DND-41 (cell line): Measurements from ENCODE around the gene C14orf39.

Source experiments
- ATAC-seq: fragments of 200-7000 bp; cut with Tn5 transposase; 3 replicates; pipeline ENCODE4 v1.9.1; 2021; ENCODE audit warnings: low read depth; ENCODE audit not compliant: insufficient read depth
- DNase-seq: peaks from one replicate; pipeline ENCODE4 v3.0.0-alpha.2; 2020
- H2AFZ ChIP-seq: 2 replicates; pipeline ENCODE4 v1.6.0; 2012; ENCODE audit warnings: low read depth, low read length
- H3K27ac ChIP-seq: 2 replicates; pipeline ENCODE4 v1.5.1; 2012; ENCODE audit warnings: low read length, inconsistent platforms
- H3K27me3 ChIP-seq: fragments of 200-600 bp; sonication (generic); 2 replicates; pipeline ENCODE4 v1.6.0; 2012; ENCODE audit warnings: low read length, mild to moderate bottlenecking, inconsistent platforms; ENCODE audit not compliant: insufficient read depth, poor library complexity
- H3K36me3 ChIP-seq: 2 replicates; pipeline ENCODE4 v1.5.1; 2012; ENCODE audit warnings: low read length, inconsistent platforms; ENCODE audit not compliant: insufficient read depth
- H3K4me1 ChIP-seq: 2 replicates; pipeline ENCODE4 v1.5.1; 2012; ENCODE audit warnings: mild to moderate bottlenecking, low read length; ENCODE audit not compliant: insufficient read depth
- H3K4me2 ChIP-seq: 2 replicates; pipeline ENCODE4 v1.6.0; 2012; ENCODE audit warnings: mild to moderate bottlenecking, moderate library complexity, low read length, inconsistent platforms; ENCODE audit not compliant: insufficient read depth
- H3K4me3 ChIP-seq, 2 experiments: fragments of 200-600 bp in 1 of 2; shearing (Covaris generic) in 1 of 2; 2 replicates each; pipeline ENCODE4 v1.5.1; 2012 to 2016; ENCODE audit warnings: inconsistent platforms in 2 of 2, low read length in 2 of 2, mild to moderate bottlenecking in 2 of 2, low read depth in 1 of 2, moderate library complexity in 1 of 2
- H3K79me2 ChIP-seq: 2 replicates; pipeline ENCODE4 v1.6.0; 2012; ENCODE audit warnings: low read length, inconsistent platforms; ENCODE audit not compliant: insufficient read depth
- H3K9ac ChIP-seq: 2 replicates; pipeline ENCODE4 v1.6.0; 2012; ENCODE audit warnings: low read depth, mild to moderate bottlenecking, inconsistent platforms, low read length, moderate library complexity
- H3K9me3 ChIP-seq: 2 replicates; pipeline ENCODE4 v1.5.1; 2012; ENCODE audit warnings: low read length, moderate library complexity, mild to moderate bottlenecking, inconsistent platforms; ENCODE audit not compliant: insufficient read depth, severe bottlenecking
- H4K20me1 ChIP-seq: 2 replicates; pipeline ENCODE4 v1.6.0; 2012; ENCODE audit warnings: low read length; ENCODE audit not compliant: insufficient read depth
- CTCF ChIP-seq: IDR thresholded peaks from 2 replicates; pipeline ENCODE4 v1.5.1; 2012; ENCODE audit warnings: borderline replicate concordance, low read length, moderate library complexity, mild to moderate bottlenecking; ENCODE audit not compliant: poor library complexity, severe bottlenecking; ENCODE audit errors: extremely low read depth
- EZH2 ChIP-seq: IDR thresholded peaks from 3 replicates; pipeline ENCODE4 v1.6.1; 2012; ENCODE audit warnings: borderline replicate concordance, low read depth, mild to moderate bottlenecking, moderate library complexity, low read length, inconsistent platforms; ENCODE audit not compliant: severe bottlenecking

C14orf39 gene

DNA sequence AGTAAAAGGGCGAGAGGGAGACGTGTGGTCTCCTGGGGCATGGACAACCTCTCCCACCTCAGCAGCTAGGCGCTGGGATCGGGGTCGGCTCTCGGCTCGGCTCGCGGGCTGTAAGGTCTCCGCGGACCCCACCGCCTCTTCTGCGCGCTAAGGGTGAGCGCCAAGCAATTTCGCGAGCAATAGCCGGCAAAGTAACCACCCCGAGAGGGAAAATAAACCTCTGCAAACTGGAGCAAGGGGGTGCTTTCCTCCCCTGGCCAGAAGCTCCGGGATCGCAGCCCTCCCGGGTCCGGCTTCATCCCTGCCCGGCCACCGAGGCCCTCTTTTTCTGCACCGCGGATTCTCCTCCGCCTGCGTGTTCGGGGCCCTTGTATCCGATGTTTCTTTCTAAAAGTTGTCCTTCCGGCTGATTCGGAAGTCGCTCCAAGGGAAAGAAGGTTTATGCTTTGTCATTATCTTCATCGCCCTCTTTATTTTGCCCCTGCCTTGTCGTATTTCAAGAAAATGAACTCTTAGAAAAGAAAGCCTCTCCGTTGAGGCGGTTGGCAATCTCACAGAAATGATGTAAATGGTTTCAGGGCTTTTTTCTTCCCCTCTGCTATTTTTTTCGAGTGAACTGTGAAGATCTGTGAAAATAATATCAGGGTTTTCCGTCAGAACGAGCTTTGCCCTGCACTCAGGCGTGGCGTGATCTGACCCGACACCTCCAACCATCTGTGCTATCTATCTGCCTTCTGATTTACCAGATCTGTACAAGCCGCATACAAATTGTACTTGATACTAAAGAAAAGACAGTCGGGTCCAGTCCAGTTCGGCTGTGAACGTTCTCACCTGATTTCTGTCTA is 21.3 kb upstream of the C14orf39 start:
- Histone ChIP-seq H4K20me1 (no peaks in the 10 kb centered on the region), H3K27ac (no peak overlapping the region), H3K4me1 (no peaks in the 10 kb centered on the region), H3K4me3 (no peak overlapping the region), H3K9ac (no peak overlapping the region), H3K4me2 (no peak overlapping the region), H3K27me3 (no peaks in the 10 kb centered on the region), H3K36me3 (no peaks in the 10 kb centered on the region), H3K9me3 (no peaks in the 10 kb centered on the region), H3K79me2 (no peaks in the 10 kb centered on the region), H2AFZ (no peak overlapping the region)
- TF ChIP-seq CTCF = no peak
- no peak for TF ChIP-seq EZH2
- no peak for DNase-seq
- no peak for ATAC-seq

DNA sequence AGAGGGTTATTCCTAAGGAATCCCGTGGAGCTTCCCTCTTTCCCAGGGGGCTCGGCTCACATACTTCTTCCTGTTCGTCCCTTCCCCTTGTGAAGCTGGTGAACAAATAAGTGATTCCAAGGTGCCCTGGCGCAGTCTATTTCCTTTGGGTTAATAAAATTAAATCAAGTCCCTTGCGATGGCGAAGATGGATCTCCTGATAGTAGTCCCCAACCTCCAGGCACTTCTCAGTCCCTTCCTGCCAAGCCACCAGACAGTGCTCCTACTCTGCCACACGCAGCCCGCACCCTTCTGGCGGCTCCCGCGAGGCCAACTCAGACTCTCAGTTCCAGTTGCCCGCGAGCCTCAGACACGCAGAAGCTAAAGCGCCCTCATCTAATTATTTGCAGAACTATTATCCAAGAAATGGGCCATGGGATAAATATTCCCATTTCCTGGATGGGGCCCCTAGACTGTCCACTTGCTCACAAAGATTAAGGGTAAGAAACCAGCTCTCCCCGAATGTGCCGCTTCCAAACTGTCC is 20.7 kb upstream of the C14orf39 start:
- Histone ChIP-seq H3K9ac (no peak overlapping the region), H3K27ac (no peak overlapping the region), H4K20me1 (no peaks in the 10 kb centered on the region), H3K36me3 (no peaks in the 10 kb centered on the region), H3K4me1 (no peaks in the 10 kb centered on the region), H3K4me3 (no peak overlapping the region), H3K27me3 (no peaks in the 10 kb centered on the region), H3K9me3 (no peaks in the 10 kb centered on the region), H2AFZ (no peak overlapping the region), H3K4me2 (no peak overlapping the region), H3K79me2 (no peaks in the 10 kb centered on the region)
- DNase-seq = no peak
- no peak for ATAC-seq
- TF ChIP-seq EZH2 = no peak
- no peak for TF ChIP-seq CTCF

- Histone ChIP-seq H3K9ac (no peak overlapping the region), H3K4me3 (no peak overlapping the region), H2AFZ (no peak overlapping the region), H3K9me3 (no peaks in the 10 kb centered on the region), H3K27ac (no peak overlapping the region), H3K27me3 (no peaks in the 10 kb centered on the region), H3K36me3 (no peaks in the 10 kb centered on the region), H3K79me2 (no peaks in the 10 kb centered on the region), H3K4me1 (no peaks in the 10 kb centered on the region), H3K4me2 (no peak overlapping the region), H4K20me1 (no peaks in the 10 kb centered on the region)
- ATAC-seq (no peak), DNase-seq (no peak)
- TF ChIP-seq CTCF = no peak
- TF ChIP-seq EZH2 = no peak
Observed at GRCh38 chr14:60506010-60506409, 20.1 kb upstream of the C14orf39 start.
